ENCODE measurements around the gene QSER1.
A peak's percentile ranks its signal among the peaks of the same experiment; 100 is the strongest.
"Not testable (repeated sequence)": the region's sequence is repeated elsewhere in the genome, so short reads cannot be mapped to it uniquely, and the experiment has no call there.

DNA sequence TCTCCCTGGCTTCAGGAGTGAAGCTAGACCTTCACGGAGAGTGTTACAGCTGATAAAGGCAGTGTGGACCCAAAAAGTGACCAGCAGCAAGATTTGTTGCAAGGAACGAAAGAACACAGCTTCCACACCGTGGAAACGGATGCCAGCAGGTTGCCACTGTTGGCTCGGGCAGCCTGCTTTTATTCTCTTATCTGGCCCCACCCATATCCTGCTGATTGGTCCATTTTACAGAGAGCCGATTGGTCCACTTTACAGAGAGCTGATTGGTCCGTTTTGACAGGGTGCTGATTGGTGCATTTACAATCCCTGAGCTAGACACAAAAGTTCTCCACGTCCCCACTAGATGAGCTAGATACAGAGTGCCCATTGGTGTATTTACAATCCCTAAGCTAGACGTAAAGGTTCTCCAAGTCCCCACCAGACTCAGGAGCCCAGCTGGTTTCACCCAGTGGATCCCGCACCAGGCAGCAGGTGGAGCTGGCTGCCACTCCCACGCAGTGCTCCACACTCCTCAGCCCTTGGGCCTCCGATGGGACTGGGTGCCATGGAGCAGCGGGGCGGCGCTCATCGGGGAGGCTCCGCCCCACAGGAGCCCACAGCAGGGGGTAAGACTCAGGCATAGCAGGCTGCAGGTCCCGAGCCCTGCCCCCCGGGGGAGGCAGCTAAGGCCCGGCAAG, 4.8 kb upstream of the QSER1 start:
- TF ChIP-seq POLR2A (IDR thresholded peaks at IDR 0.05) = peak; percentile 14
- TF ChIP-seq, protein P1, sequence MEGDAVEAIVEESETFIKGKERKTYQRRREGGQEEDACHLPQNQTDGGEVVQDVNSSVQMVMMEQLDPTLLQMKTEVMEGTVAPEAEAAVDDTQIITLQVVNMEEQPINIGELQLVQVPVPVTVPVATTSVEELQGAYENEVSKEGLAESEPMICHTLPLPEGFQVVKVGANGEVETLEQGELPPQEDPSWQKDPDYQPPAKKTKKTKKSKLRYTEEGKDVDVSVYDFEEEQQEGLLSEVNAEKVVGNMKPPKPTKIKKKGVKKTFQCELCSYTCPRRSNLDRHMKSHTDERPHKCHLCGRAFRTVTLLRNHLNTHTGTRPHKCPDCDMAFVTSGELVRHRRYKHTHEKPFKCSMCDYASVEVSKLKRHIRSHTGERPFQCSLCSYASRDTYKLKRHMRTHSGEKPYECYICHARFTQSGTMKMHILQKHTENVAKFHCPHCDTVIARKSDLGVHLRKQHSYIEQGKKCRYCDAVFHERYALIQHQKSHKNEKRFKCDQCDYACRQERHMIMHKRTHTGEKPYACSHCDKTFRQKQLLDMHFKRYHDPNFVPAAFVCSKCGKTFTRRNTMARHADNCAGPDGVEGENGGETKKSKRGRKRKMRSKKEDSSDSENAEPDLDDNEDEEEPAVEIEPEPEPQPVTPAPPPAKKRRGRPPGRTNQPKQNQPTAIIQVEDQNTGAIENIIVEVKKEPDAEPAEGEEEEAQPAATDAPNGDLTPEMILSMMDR (IDR thresholded peaks at IDR 0.05) = not testable (repeated sequence)

Measured in testis (tissue), 2 donors.